Measurements from ENCODE around the gene COL6A2. TPM values are rescaled to one million over a fixed set of nuclear protein-coding genes. Genes with fewer than 3 reads are reported as not detected.

The COL6A2 gene
- total RNA-seq: 397 TPM

DNA sequence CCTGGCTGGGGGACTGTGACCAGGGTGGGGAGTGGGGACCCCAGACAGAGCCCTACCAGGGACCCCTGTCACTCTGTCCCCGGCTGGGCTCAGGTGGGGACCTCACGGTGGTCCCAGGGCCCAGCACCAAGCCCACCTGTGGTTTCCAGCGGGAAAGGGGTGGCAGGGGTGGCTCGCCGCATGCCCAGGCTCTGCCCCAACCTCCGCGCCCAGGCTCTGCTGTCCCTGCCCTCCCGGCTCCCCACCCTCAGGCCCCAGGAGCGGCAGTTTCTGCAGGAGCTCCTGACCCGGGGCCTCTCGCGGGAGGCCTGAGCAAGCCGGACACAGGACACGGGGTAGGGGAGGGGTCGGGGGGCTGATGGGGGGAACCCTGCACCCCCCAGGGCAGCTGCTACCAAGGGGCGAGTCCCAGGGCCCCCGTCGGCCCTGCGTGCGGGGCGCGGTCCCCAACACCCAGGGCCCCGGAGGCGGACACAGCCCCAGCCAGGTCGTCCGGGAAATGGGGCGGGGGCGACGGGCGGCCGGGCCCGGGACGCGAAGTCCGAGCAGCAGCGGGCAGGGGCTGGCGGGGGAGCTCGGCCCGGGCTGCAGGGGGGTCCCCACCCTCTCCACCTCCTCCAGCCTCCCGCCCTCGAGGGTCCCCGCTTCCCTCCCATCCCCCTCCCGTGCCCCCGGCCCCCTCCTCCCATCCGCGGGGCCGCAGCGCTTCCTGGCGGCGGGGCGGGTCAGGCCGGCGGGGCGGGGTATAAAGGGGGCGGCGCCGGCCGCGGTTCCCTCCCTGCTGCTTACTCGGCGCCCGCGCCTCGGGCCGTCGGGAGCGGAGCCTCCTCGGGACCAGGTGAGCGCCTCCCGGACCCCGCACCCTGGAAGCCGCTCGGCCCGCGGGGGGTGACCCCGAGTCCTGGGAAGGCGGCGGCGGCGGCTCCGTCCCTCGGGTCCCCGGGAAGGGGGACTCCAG, at the start of gene COL6A2:
Gene COL6A2, plus strand, starts transcription at position 777 of the 958 bp plus-strand sequence.
- DNase-seq (ENCODE audit: low spot score) (peak; percentile 84), ATAC-seq (peak; percentile 76)
- intact Hi-C loops (cut with DNase I): loop anchor here (5.0 kb wide), 1 partner anchor 125 kb away; no protein-coding TSS in a partner anchor

DNA sequence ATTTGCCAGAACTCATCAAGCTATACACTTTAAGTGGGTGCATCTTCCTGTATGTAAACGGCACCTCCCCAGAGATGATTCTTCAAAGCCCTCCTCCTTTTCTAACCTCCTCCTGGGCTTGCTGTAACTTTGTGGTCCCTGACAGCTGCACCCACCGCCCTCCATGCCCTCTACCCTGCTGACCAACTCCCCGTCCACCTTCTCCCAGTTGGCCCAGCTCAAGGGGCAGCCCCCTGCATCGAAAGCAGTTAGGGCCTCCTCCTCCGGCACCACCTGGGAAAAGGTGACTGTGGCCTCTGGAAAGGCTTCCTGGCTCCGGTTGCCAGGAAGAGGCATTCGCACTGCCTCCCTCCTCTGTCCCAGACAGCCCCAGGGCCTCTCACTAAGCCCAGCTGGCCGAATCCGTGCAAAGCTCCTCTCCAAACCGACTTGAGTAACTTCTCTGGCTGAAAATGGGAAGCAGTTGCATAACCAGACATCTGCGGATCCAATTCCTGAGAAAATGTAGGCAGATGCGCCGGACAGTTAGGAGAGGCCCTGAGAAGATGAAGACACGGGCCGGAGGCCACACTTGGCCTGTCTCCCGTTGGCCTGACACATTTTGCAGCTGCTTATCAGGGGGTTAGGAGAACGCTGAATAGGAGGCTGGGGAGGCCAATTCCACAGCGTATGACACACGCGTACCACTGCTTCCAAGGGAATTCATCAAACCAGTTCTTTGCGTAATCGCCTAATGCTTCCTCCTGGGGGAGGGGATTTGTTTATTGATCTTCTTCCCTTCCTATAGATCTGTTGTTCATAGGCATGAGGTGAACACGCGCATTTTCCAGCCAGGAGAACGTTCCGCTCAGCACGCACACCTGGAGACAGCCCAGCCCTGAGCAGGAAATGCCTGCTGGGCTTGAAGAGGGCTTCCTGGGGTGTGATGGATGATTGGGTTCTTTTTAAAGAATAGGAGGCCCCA, 48.7 kb upstream of the COL6A2 start:
- intact Hi-C loops (cut with DNase I): loop anchor here (10.0 kb wide), 1 partner anchor 54 kb away; no protein-coding TSS in a partner anchor
- DNase-seq (ENCODE audit: low spot score) (peak; percentile 88), ATAC-seq (peak; percentile 96)

DNA sequence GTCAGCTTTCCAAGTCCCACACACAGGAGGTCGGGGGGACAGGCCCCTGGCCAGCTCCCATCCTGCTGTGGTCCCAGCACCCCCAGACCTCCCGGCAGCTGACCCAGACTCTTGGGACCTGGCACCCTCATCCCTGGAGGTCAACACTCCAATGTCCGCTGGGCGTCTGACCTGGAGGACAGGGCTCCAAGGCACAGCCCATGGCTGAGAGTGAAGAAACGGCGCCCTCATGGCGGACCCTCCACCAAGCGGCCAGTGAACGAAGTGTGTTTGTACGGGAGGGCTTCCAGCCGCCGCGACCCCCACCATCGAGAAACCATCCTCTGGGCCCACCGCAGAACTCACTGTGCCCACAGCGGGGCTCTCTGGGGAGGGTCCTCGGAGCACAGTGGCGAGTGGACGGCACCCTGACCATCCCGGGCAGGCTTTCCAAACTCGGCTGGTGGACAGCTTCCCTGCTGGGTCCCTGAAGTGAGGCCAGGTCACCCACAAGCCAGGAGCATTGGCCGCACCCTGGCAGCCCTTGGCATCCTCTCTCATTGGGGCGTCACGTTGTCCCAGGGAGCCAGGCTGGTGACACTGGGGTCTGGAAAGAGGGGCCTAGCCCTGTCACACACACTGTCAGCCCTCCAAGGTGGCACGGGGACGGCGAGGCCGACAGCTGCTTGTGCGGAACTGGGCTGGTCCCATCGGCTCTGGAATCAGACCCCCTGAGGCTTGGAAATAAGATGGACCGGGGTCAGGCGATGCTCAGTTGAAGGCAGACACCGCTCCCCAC, 47.8 kb upstream of the COL6A2 start:
- peak; percentile 67 for DNase-seq (ENCODE audit: low spot score)
- peak; percentile 3 for ATAC-seq
- intact Hi-C loops (cut with DNase I): loop anchor here (10.0 kb wide), 1 partner anchor 55 kb away; no protein-coding TSS in a partner anchor

DNA sequence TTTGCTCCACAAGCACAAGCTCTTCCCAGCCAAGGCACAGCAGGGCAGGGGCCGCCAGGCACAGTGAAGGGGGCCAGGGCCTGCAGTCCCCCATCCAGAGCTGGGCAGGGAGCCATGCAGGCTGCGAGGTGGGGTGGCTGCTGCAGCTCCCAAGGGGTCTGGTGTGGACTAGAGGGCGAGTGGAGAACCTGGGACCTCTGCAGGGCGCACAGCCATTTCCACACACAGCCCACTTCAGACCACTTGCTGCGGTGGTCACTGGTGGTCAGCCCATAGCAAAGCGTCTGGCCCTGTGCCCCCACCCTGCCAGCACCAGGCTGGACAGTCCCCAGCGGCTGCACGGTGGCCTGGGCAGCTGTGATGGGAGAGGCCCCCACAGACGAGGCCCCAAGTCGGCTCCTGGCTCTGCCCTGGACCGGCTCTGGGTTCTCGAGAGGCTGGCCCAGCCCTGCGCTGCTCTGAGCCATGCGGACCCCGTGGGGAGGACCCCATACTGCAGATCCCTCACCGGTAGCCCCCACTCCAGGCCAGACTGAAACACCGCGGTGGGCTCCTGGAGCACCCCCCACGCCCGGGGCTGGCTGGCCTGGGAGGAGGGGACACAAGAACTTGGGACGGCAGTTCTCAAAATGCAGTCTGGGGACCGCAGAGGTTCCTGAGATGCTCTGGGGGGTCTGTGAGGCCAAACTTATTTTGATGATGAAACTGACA, 47.1 kb upstream of the COL6A2 start:
- ATAC-seq (no peak), DNase-seq (ENCODE audit: low spot score) (peak; percentile 57)
- intact Hi-C loops (cut with DNase I): no loop called here

DNA sequence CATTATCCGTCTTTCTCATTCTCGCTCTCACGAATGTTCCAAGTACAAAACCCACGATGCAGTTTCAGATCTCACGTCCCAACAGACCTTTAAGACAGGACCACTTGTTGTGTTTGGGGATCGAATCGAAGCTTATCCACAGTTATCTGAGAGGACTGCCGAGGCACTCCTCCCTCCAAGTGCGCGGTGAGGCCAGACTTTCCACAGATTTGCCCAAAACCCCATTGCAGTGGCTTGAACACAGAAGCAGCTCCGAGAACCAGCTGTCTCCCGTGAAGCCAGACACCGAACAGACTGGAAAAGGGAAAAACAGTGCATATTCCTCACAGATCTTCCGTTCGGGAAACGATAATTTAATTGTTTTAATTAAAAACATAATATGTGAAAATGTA, 46.5 kb upstream of the COL6A2 start:
- intact Hi-C loops (cut with DNase I): no loop called here
- no peak for ATAC-seq
- peak; percentile 45 for DNase-seq (ENCODE audit: low spot score)

DNA sequence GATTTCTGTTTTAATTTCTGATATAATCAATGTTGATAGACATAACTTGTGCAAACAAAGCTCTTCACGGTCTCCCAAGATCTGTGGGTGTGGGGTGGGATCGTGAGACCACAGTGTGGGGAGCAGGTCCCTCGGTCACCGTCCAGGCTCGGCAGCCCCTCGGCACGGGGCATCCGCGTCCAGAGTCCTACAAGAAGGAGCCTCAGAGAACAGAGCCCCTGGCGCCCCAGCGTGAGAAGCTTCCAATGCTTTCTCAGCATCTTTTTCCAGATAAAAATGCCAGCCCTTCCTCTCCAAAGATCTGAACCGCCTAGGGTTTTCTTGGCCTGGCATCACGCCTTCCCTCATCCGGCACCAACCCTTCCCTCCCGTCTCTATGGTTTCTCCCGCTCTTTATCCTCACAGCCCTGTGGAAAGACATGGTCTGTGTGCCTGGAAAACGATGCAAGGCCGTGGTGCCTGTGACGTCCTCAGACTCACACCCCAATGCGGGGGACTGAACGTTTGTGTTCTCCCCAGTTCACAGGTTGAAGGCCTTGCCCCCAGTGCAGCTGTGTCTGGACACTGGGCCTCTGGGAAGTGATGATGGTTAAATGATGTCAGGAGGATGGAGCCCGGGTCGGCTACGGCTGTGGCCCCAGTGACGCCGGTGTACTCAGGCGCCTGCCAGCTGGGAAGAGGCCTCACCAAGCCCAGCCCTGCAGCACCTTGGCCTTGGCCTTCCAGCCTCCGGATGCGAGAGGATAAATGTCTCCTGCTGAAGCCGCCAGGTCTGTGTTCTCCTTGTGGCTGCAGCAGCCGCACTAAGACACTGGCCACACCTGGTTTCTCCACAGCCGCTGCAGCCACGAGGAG, 45.9 kb upstream of the COL6A2 start:
- intact Hi-C loops (cut with DNase I): no loop called here
- DNase-seq (ENCODE audit: low spot score) (peak; percentile 51), ATAC-seq (no peak)

DNA sequence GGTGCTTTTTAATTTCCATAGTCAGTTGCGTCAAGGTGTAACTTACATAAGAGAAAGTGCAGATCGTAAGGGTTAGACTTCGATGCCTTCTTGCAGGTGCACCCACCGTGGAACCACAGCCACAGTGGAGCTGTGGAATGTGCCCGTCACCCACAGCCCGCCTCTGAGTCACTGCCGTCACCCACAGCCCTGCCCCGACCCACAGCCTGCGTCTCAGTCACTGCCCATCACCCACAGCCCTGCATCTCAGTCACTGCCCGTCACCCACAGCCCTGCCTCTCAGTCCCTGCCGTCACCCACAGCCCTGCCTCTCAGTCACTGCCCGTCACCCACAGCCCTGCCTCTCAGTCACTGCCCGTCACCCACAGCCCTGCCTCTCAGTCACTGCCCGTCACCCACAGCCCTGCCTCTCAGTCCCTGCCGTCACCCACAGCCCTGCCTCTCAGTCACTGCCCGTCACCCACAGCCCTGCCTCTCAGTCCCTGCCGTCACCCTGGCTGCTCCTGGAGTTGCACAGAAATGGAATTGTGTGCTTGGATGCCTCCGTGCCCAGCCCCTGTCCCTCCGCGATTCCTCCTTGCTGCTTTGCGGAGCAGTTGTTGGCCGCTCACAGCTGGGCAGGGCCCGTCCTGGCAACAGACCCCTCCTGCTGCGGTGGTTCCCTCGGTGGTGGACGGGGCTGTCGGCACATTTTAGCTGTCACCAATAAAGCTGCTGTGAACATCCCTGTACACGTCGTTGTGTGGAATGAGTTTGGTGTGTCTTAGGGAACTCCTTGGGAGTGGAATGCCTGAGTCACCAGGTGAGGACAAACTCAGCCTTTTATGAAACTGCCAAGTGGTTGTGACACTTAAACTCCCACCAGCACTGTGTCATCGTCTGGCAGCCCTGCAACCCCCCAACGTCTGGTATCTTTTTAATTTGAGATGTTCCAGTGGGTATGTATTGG, 44.9 kb upstream of the COL6A2 start:
- DNase-seq (ENCODE audit: low spot score) (peak; percentile 58), ATAC-seq (no peak)
- intact Hi-C loops (cut with DNase I): no loop called here

DNA sequence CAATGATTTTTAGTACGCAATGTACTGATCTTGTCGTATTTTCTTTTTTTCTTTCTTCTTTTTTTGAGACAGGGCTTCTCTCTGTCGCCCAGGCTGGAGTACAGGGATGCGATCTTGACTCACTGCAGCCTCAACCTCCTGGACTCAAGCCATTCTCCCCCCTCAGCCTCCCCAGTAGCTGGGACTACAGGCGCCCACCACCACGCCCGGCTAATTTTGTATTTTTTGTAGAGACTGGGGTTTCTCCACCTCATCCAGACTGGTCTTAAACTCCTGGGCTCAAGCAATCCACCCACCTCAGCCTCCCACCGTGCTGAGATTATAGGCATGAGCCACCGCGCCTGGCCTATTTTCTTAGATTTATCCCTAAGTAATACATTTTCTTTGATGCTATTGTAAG, 43.9 kb upstream of the COL6A2 start:
- DNase-seq (ENCODE audit: low spot score): peak; percentile 57
- intact Hi-C loops (cut with DNase I): no loop called here
- no peak for ATAC-seq

DNA sequence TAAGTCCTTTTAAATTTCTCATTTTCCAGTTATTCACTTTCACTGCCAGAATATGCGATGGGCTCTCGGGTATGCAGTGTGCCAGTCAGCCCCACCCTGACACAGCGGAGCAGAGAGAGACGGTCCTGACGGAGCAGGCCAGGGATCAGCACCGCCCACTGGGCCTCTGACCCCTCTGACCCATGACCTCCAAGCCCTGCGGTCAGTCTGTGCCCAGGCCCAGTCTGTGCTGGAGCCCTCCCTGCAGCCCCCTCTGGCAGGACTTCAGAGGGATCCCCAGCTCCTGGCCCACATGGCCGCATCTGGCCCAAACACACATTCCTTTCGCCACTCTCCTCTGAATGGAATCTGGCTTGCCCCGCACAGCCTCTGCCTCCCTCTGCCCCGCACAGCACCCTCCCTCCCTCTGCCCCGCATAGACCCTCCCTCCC, 43.4 kb upstream of the COL6A2 start:
- ATAC-seq: peak; percentile 48
- DNase-seq (ENCODE audit: low spot score): peak; percentile 69
- intact Hi-C loops (cut with DNase I): no loop called here

DNA sequence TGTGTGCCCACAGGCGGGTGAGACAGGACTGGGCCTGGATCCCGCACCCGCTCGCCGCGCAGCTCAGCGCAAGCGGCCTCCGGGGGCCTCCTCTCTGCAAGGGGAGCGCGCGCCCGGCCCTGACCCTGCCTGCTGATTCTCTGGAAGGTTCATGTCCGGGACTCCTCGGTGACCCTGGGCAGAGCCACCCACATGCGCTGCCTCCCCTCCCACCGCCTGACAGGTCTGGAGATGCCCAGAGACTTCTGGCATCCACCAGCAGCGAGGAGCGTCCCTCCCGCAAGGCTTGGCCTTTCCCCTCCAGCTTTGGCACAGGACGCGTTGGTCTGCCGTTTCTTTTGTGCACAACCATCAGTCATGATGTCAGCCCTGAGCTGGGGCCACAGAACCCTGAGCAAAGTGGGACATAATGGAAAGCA, 42.0 kb upstream of the COL6A2 start:
- intact Hi-C loops (cut with DNase I): no loop called here
- ATAC-seq: peak; percentile 9
- peak; percentile 69 for DNase-seq (ENCODE audit: low spot score)

DNA sequence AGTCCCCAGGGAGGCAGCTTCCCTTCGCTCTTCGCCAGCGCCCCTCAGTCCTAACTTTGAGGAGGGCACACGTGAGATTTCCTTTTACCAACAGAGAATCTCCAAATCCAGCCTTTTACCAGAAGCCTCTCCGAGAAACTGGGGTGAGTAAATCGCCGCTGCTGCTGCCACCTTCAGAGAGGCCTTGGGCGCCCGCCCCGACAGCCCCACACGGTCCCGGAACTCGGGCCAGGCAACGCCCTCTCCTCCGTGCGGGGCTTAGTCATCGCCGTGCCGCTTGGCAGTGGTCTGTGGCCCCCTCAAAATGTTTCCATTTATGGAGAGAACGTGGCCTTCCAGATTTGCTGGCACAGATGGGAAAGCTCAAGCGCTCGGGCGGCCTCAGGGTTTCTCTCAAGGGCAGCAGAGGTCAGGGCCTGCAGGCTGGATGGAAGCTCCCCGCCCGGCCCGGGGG, 41.4 kb upstream of the COL6A2 start:
- DNase-seq (ENCODE audit: low spot score) (peak; percentile 89), ATAC-seq (peak; percentile 84)
- intact Hi-C loops (cut with DNase I): no loop called here

DNA sequence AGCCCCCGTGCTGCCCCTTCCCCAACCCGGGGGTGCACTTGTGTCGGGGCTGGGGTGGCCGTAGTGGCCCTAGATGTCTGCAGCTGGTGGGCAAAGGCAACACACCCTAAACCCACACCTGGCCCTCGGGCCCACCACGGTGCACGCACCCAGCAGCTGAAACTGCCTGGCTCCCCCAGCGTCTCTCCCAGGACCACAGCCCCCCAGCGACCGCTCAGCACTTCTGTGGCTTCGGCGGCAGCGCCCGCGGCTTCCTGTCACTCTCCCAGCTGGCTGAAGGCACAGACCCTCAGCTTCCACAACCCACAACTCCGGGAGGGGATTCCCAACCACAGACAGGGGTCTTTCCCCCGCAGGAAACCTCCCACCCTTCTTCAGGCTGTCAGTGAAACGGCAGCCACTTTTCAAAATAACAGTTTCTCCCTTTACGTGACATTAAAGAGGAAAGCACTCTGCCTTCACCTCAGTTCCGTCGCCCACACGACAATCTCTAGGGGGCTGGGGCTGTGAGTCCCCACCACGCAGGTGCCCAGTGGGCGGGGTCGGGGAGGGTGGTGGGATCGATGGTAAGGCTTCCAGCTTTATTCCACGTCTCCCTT, 40.7 kb upstream of the COL6A2 start:
- ATAC-seq (peak; percentile 1), DNase-seq (ENCODE audit: low spot score) (peak; percentile 62)
- intact Hi-C loops (cut with DNase I): no loop called here

DNA sequence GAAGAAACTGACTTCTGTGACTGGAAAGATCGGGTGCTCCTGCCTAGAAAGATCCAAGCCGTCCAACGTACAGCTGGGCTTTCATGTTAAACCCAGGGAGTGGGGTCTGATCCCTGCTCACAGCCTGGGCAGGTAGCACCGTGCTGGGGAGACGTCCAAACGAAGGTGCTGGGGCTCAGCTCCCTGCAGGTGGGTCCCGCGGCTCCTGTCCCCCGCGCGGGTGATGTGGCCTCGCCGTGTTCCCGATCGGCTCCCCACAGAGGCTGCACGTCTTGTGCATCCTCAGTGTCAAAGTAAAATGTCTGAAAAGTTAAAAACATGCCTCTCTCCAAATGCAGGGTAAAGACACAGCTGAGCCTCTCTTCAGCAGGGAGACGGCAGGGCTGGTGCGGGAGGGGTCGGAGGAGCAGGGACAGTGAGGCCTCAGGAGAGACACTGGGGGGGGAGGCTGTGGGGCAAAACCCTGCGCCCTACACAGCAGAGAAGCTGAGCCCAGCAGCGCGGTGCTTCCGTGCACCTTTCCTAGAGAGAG, 40.1 kb upstream of the COL6A2 start:
- intact Hi-C loops (cut with DNase I): no loop called here
- ATAC-seq: no peak

DNA sequence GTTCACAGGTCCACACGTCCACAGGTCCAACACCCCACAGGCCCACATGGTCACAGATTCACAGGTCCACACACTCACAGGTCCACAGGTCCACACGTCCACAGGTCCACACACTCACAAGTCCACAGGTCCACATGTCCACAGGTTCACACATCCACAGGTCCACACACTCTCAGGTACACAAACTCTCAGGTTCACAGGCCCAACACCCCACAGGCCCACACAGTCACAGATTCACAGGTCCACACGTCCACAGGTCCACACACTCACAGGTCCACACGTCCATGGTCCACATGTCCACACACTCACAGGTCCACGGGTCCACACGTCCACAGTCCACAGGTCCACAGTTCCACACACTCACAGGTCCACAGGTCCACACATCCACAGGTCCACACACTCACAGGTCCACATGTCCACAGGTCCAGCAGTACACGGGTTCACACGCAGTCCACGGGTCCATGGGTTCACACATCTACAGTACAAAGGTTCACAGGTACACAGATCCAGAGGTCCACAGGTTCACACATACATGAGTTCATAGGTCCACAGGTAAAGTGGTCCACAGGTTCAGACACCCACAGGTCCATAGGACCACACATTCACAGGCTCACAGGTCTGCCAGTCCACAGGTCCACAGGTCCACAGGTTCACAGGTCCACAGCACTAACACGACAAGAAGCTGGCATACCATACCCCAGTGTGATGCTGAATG, 39.3 kb upstream of the COL6A2 start:
- ATAC-seq (no peak), DNase-seq (ENCODE audit: low spot score) (peak; percentile 49)
- intact Hi-C loops (cut with DNase I): no loop called here

More for the DNA sequence above, 40.1 kb upstream of the COL6A2 start:
- DNase-seq (ENCODE audit: low spot score): peak; percentile 57

DNA sequence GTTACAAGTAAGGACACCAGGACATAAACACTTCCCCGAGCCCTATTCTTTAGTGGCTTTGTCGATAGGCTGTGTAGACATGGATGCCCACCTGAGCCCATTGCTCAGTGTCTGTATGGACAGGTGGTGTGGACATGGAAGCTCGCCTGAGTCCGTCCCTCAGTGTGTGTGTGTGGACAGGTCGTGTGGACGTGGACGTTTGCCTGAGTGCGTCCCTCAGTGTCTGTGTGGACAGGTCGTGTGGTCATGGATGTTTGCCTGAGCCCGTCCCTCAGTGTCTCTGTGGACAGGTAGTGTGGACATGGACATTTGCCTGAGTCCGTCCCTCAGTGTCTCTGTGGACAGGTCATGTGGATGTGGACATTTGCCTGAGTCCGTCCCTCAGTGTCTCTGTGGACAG, 38.7 kb upstream of the COL6A2 start:
- intact Hi-C loops (cut with DNase I): no loop called here
- ATAC-seq (no peak), DNase-seq (ENCODE audit: low spot score) (peak; percentile 45)
